Pancreas (tissue), 10 donors: ENCODE results near the gene NISCH. TPM values are rescaled to one million over a fixed set of nuclear protein-coding genes. Genes with fewer than 3 reads are reported as not detected.
A peak's percentile ranks its signal among the peaks of the same experiment; 100 is the strongest.

Experiments used
- ATAC-seq, 4 donors: fragments of 200-7000 bp; cut with Tn5 transposase; one replicate each; pipeline versions ENCODE4 v1.8.0 to v1.9.1; 2020; ENCODE audit warnings: mild to moderate bottlenecking in 4 of 4, moderate library complexity in 4 of 4
- DNase-seq, 6 donors: peaks; one replicate each; pipeline ENCODE4 v3.0.0-alpha.2; 2020
- FAIRE-seq: peaks from 2 replicates; lab custom pipeline; 2012; peaks lifted over from hg19 to GRCh38; lab: Jason Lieb, UNC
- H3K27ac ChIP-seq, 4 donors: fragments of 200-600 bp; sonication (generic); 1 replicate in 3 of 4; 2 replicates in 1 of 4; pipeline versions ENCODE4 v1.5.0 to v1.8.0; 2020
- H3K27me3 ChIP-seq, 4 donors: fragments of 200-600 bp; one replicate each; pipeline ENCODE4 v1.8.0; 2021
- H3K36me3 ChIP-seq, 3 donors: fragments of 200-600 bp; sonication (generic) in 1 of 3; one replicate each; pipeline versions ENCODE4 v1.5.0 to v1.8.0; 2020 to 2021
- H3K4me1 ChIP-seq, 3 donors: fragments of 200-600 bp; one replicate each; pipeline ENCODE4 v1.8.0; 2021
- H3K4me3 ChIP-seq, 4 donors: fragments of 200-600 bp; sonication (generic) in 2 of 4; one replicate each; pipeline versions ENCODE4 v1.5.0 to v1.8.0; 2020 to 2021
- H3K9me3 ChIP-seq, 4 donors: fragments of 200-600 bp; one replicate each; pipeline ENCODE4 v1.8.0; 2021
- CTCF ChIP-seq, 4 donors: fragments of 200-600 bp; sonication (generic) in 3 of 4; IDR thresholded peaks; one replicate each; pipeline versions ENCODE4 v1.5.0 to v1.8.0; 2021; ENCODE audit warnings: antibody characterized with exemption in 4 of 4
- WGBS, 2 donors: extraction: QIAGEN DNeasy Blood & Tissue Kit; methylation state at CpG; one replicate each; pipeline ENCODE4 v1.1.7; 2013; 5-methylcytosine and 5-hydroxymethylcytosine counted together
- intact Hi-C, 3 donors: fragments of 100-400 bp; cut with DNase I; formaldehyde crosslinking; loops; one replicate each; pipeline versions ENCODE4 v1.11.1 to v1.14.2; 2022
- polyA plus RNA-seq, 2 donors: library from polyadenylated mRNA; stranded (reverse); fragments of 200-250 nt; gene quantifications; one replicate each; pipeline ENCODE4 v1.2.3, GENCODE V29; 2013
- total RNA-seq, 6 donors: library from RNA; stranded (reverse); fragmentation: NEBNext Ultra II Directional in 4 of 6; extraction: Animal tissue kit (Norgen Biotek cat#: 25700) in 4 of 6; gene quantifications; one replicate each; pipeline versions ENCODE4 v1.2.1 to v1.2.4, GENCODE V29; 2021 to 2023
- donor health status: healthy with polysubstance abuse.
- donor health status: DM: no; HTN: no; CAD: no; lungs with moderate emphysema.
- donor health status: DM: no; HTN: no; CAD: no.
- donor health status: control.
- donor health status: control.
- donor health status: Bipolar disorder and iron deficiency.
- donor health status: DM: yes; HTN: yes; CAD: no.
- donor health status: DM: no; HTN: no; CAD: no.
- donor health status: DM: no; HTN: no; CAD: no.
- donor health status: DM: yes; HTN: yes; CAD: no.

Gene NISCH
- total and polyA plus RNA-seq, 8 donors = 24.4 to 109 (median 37.6) TPM

DNA sequence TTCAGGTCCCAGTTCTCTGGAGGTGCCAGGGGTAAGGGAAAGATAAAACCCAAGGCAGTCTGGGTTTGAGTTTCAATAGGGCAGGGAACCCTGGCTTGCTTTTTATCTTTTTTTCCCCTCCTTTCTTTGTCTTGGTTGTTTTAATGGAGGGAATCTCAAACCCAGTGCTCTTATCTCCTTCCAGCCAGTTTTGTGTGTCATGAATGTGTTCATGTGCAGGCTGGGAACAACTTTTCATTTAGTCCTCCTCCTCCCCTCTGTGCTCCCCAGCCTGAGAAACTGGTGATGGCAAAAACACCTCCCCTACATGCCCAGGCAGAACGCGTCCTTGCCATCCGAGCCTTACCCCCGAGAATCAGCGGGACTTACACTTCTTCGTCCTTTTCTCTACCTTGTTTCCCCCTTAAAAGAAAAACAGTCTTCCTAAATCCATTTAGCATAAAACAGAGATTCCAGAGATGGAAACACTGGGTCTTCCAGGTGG lies 21.4 kb upstream of the NISCH start:
- no peak overlapping the region for H3K4me3 ChIP-seq
- no peak for FAIRE-seq
- no peak for DNase-seq
- intact Hi-C loops = no loop called here
- ATAC-seq = no peak
- H3K27me3 ChIP-seq = no peaks in the 10 kb centered on the region
- no peaks in the 10 kb centered on the region for H3K36me3 ChIP-seq
- no peak for TF ChIP-seq CTCF (IDR thresholded peaks at IDR 0.05)
- WGBS, 2 donors = 86 to 92% methylated on average over 6 of the region's 6 CpGs
- no peaks in the 10 kb centered on the region for H3K9me3 ChIP-seq
- no peak overlapping the region for H3K27ac ChIP-seq
- H3K4me1 ChIP-seq = no peaks in the 10 kb centered on the region

DNA sequence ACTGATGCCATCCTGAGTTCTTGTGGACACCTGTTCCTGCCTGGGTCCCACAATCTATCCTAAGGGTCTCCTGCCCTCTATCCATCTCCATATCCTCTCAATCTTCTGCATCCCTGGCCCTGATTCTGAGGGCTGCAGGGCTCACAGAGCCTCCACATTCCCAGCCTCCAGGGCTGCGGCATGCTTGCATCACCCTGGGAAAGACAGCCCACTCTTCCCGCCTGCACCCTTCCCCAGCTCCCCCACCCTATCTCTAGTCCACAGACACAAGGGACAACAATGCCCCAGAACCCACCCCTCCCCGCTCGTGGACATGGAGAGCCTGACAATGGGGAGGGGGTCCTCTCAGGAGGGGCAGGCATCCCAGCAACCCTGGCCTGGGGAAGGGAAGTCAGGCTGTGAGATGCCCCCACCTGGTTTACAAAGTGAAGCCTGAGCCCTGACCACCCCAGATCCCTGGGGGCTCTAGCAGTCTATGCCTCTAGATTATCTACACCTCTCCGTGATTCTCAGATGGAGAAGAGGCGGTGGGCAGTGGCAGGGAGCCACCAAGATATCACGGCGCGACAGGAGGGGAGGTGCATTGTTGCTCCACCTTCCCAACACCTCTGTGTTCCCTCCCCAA lies 20.8 kb upstream of the NISCH start:
- no peak for TF ChIP-seq CTCF (IDR thresholded peaks at IDR 0.05)
- no peak for FAIRE-seq
- 84 to 86% methylated on average over 9 of the region's 9 CpGs for WGBS, 2 donors
- no peak overlapping the region for H3K4me3 ChIP-seq
- DNase-seq = no peak
- no peaks in the 10 kb centered on the region for H3K9me3 ChIP-seq
- no peaks in the 10 kb centered on the region for H3K4me1 ChIP-seq
- H3K27me3 ChIP-seq = no peaks in the 10 kb centered on the region
- no peak for ATAC-seq
- H3K27ac ChIP-seq = no peak overlapping the region
- intact Hi-C loops = no loop called here
- H3K36me3 ChIP-seq = no peaks in the 10 kb centered on the region

- TF ChIP-seq CTCF (IDR thresholded peaks at IDR 0.05) = no peak
- DNase-seq (peak in 1 of 6 donors; percentile 59), FAIRE-seq (no peak), ATAC-seq (no peak)
- Histone ChIP-seq H3K36me3 (no peaks in the 10 kb centered on the region), H3K9me3 (no peaks in the 10 kb centered on the region), H3K4me1 (no peaks in the 10 kb centered on the region), H3K27me3 (no peaks in the 10 kb centered on the region), H3K27ac (no peak overlapping the region), H3K4me3 (no peak overlapping the region)
- 87 to 94% methylated on average over 32 of the region's 32 CpGs for WGBS, 2 donors
- intact Hi-C loops = no loop called here
These were observed 19.9 kb upstream of the NISCH start for GRCh38 chr3:52435246-52436101.

- 86 to 93% methylated on average over 13 of the region's 13 CpGs for WGBS, 2 donors
- no peak for TF ChIP-seq CTCF (IDR thresholded peaks at IDR 0.05)
- H3K4me1 ChIP-seq = no peaks in the 10 kb centered on the region
- no peaks in the 10 kb centered on the region for H3K9me3 ChIP-seq
- intact Hi-C loops = no loop called here
- no peak overlapping the region for H3K27ac ChIP-seq
- peak in 2 of 4 donors; percentile 27 to 28 for ATAC-seq
- DNase-seq = no peak
- H3K36me3 ChIP-seq = no peaks in the 10 kb centered on the region
- no peaks in the 10 kb centered on the region for H3K27me3 ChIP-seq
- no peak overlapping the region for H3K4me3 ChIP-seq
- FAIRE-seq = no peak
These were observed 18.8 kb upstream of the NISCH start for GRCh38 chr3:52436500-52437149.
